Smooth muscle cell (in vitro differentiated cells): ENCODE data around the gene MEGF11. TPM values are rescaled to one million over a fixed set of nuclear protein-coding genes. Genes with fewer than 3 reads are reported as not detected.

Experiments
- DNase-seq: peaks from one replicate; lab custom pipeline; 2025; ENCODE audit not compliant: unreplicated experiment; lab: John Stamatoyannopoulos, UW
- H2AFZ ChIP-seq: fragments of 200-600 bp; sonication (generic); 2 replicates; pipeline ENCODE4 v1.6.0; 2016; ENCODE audit warnings: antibody characterized with exemption, low read depth, mild to moderate bottlenecking
- H3F3A ChIP-seq: fragments of 200-600 bp; sonication (generic); 2 replicates; pipeline ENCODE4 v1.6.0; 2017; ENCODE audit warnings: antibody characterized with exemption, low read depth
- H3K27ac ChIP-seq: fragments of 200-600 bp; sonication (generic); 2 replicates; pipeline ENCODE4 v1.5.1; 2016; ENCODE audit warnings: low read depth, mild to moderate bottlenecking
- H3K27me3 ChIP-seq: fragments of 200-600 bp; sonication (generic); 2 replicates; pipeline ENCODE4 v1.6.1; 2016; ENCODE audit warnings: low read depth, mild to moderate bottlenecking
- H3K36me3 ChIP-seq: fragments of 200-600 bp; sonication (generic); 2 replicates; pipeline ENCODE4 v1.5.1; 2016; ENCODE audit warnings: low read depth
- H3K4me1 ChIP-seq: fragments of 200-600 bp; sonication (generic); 2 replicates; pipeline ENCODE4 v1.5.1; 2016; ENCODE audit warnings: low read depth
- H3K4me2 ChIP-seq: fragments of 200-600 bp; sonication (generic); 2 replicates; pipeline ENCODE4 v1.6.0; 2016; ENCODE audit warnings: mild to moderate bottlenecking
- H3K4me3 ChIP-seq: fragments of 200-600 bp; sonication (generic); 2 replicates; pipeline ENCODE4 v1.5.1; 2016; ENCODE audit warnings: mild to moderate bottlenecking
- H3K79me2 ChIP-seq: fragments of 200-600 bp; sonication (generic); 2 replicates; pipeline ENCODE4 v1.6.0; 2016; ENCODE audit warnings: low read depth, mild to moderate bottlenecking
- H3K9ac ChIP-seq: fragments of 200-600 bp; sonication (generic); 2 replicates; pipeline ENCODE4 v1.6.0; 2016; ENCODE audit warnings: low read depth
- H3K9me3 ChIP-seq: fragments of 200-600 bp; sonication (generic); replicated peaks from 2 replicates; pipeline ENCODE4 v1.5.1; 2016; ENCODE audit warnings: low read depth
- H4K20me1 ChIP-seq: fragments of 200-600 bp; sonication (generic); 2 replicates; pipeline ENCODE4 v1.6.0; 2016; ENCODE audit warnings: low read depth
- WGBS: methylation state at CpG from one replicate; pipeline ENCODE4 v1.1.7; 2016; ENCODE audit warnings: low lambda C conversion rate; 5-methylcytosine and 5-hydroxymethylcytosine counted together
- polyA plus RNA-seq: library from polyadenylated mRNA; unstranded; fragments of >200 nt; fragmentation: Nextera tagmentation; extraction: Ambion mirVana; gene quantifications from 2 replicates; pipeline ENCODE4 v1.2.1, GENCODE V29; 2016
- total RNA-seq: library from RNA; depleted of rRNA; stranded (reverse); fragments of >200 nt; gene quantifications from 2 replicates; pipeline ENCODE4 v1.2.3, GENCODE V29; 2014
- TF ChIP-seq, protein P1 (sequence below): fragments of 200-600 bp; sonication (generic); IDR thresholded peaks from 2 replicates; pipeline ENCODE4 v1.5.1; 2017; ENCODE audit warnings: borderline replicate concordance, mild to moderate bottlenecking, antibody characterized with exemption; ENCODE audit not compliant: insufficient read depth, poor library complexity, severe bottlenecking

MEGF11 gene
- total and polyA plus RNA-seq, 2 experiments from 2014 or later, result 0.08 TPM; not detected in 1

DNA sequence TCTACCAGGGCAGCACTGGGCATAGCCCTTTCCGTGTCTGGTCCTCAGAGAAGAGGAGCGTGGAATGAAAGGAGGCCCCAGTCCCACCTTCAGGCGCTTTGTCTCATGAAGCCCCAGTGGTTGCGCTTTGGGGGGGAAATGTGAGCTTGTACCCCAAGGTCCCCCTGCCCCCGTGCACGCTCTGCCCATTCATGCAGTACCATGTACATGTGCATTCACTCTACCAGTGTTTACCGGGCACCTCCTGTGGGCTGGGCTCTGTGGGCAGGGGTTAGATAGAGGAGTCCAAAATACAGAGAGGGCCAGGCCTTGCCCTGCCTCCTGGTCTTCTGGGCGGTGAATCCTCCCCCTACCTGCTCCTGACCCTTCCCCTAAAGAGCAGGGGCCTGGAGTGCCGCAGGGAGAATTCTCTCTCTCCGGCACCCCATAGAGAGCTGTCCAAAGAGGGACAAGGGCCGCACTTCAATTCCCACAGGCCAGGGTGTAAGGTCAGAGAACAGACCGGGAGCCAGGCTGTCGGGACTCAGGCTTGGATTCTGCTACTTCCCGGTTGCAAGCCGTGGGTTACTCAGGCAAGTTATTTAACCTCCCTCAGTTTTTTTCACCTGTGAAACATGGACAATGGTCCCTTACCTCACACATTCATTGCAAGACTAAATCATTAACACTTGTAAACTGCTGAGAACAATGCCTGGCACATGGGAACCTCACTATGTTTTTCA is 153.4 kb downstream of the MEGF11 start:
- Histone ChIP-seq H4K20me1 (no peaks in the 10 kb centered on the region), H3K27ac (no peak overlapping the region), H3K9ac (no peak overlapping the region), H2AFZ (no peak overlapping the region), H3K4me3 (no peak overlapping the region), H3K27me3 (peaks cover 18% of the 10 kb centered on the region), H3K9me3 (no peaks in the 10 kb centered on the region), H3K36me3 (no peaks in the 10 kb centered on the region), H3K4me1 (peaks cover 21% of the 10 kb centered on the region), H3K79me2 (no peaks in the 10 kb centered on the region), H3F3A (no peaks in the 10 kb centered on the region), H3K4me2 (no peak overlapping the region)
- DNase-seq, result no peak
- 90% methylated on average over 15 of the region's 15 CpGs for WGBS
- TF ChIP-seq, protein P1, sequence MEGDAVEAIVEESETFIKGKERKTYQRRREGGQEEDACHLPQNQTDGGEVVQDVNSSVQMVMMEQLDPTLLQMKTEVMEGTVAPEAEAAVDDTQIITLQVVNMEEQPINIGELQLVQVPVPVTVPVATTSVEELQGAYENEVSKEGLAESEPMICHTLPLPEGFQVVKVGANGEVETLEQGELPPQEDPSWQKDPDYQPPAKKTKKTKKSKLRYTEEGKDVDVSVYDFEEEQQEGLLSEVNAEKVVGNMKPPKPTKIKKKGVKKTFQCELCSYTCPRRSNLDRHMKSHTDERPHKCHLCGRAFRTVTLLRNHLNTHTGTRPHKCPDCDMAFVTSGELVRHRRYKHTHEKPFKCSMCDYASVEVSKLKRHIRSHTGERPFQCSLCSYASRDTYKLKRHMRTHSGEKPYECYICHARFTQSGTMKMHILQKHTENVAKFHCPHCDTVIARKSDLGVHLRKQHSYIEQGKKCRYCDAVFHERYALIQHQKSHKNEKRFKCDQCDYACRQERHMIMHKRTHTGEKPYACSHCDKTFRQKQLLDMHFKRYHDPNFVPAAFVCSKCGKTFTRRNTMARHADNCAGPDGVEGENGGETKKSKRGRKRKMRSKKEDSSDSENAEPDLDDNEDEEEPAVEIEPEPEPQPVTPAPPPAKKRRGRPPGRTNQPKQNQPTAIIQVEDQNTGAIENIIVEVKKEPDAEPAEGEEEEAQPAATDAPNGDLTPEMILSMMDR, result no peak

DNA sequence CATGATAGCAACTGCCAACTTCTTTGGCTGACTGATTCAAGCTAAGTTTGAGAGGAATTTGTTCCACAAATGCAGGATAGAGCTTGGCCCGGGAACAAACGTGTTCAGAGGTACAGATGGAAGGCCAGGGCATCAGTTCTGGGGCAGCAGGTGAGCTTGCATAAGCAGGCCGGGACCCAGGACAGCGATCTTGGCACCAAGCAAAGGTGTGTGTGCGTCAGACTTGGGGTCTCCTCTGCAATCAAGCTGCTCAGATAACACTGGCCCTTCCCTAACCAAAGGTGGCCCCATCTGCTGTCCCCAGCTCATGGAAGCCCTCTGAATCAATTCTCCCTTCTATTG is 155.6 kb downstream of the MEGF11 start:
- Histone ChIP-seq H3F3A (no peaks in the 10 kb centered on the region), H4K20me1 (no peaks in the 10 kb centered on the region), H3K9me3 (no peaks in the 10 kb centered on the region), H3K4me3 (no peak overlapping the region), H3K27me3 (peaks cover 5% of the 10 kb centered on the region), H3K4me2 (no peak overlapping the region), H3K79me2 (no peaks in the 10 kb centered on the region), H3K9ac (no peak overlapping the region), H3K36me3 (no peaks in the 10 kb centered on the region), H3K27ac (no peak overlapping the region), H2AFZ (no peak overlapping the region), H3K4me1 (peaks cover 11% of the 10 kb centered on the region)
- TF ChIP-seq, protein P1, result no peak
- 88% methylated on average over 5 of the region's 5 CpGs for WGBS
- no peak for DNase-seq

GRCh38 chr15:66097151-66098021 is 156.2 kb downstream of the MEGF11 start:
- Histone ChIP-seq H3K79me2 (no peaks in the 10 kb centered on the region), H3K4me3 (no peak overlapping the region), H4K20me1 (no peaks in the 10 kb centered on the region), H3K27ac (no peak overlapping the region), H3K27me3 (no peaks in the 10 kb centered on the region), H3F3A (no peaks in the 10 kb centered on the region), H3K36me3 (no peaks in the 10 kb centered on the region), H2AFZ (no peak overlapping the region), H3K4me2 (no peak overlapping the region), H3K9me3 (no peaks in the 10 kb centered on the region), H3K9ac (no peak overlapping the region), H3K4me1 (peaks cover 11% of the 10 kb centered on the region)
- WGBS, result 78% methylated on average over 15 of the region's 15 CpGs
- DNase-seq, result no peak
- TF ChIP-seq, protein P1, result no peak
